Neutrophil (primary cell): Measurements from ENCODE around the gene GYS1.

Experiments
- H3K27ac ChIP-seq: fragments of 200-600 bp; sonication (generic); 2 replicates; pipeline ENCODE4 v1.5.1; 2016; ENCODE audit warnings: mild to moderate bottlenecking, moderate library complexity
- H3K27me3 ChIP-seq: fragments of 200-600 bp; sonication (generic); 2 replicates; pipeline ENCODE4 v1.6.0; 2016; ENCODE audit warnings: mild to moderate bottlenecking
- H3K36me3 ChIP-seq: fragments of 200-600 bp; sonication (generic); 2 replicates; pipeline ENCODE4 v1.5.1; 2017
- H3K4me1 ChIP-seq, 2 experiments: fragments of 200-600 bp in 1 of 2; sonication (generic) in 1 of 2; 1 replicate in 1 of 2; 2 replicates in 1 of 2; pipeline versions ENCODE4 v1.5.1 to v1.6.1; 2013 to 2016; ENCODE audit warnings: low read depth in 1 of 2, low read length in 1 of 2, mild to moderate bottlenecking in 1 of 2, moderate library complexity in 1 of 2; ENCODE audit not compliant: control insufficient read depth in 1 of 2, insufficient read depth in 1 of 2
- H3K4me3 ChIP-seq, 2 experiments: fragments of 200-600 bp in 1 of 2; sonication (generic) in 1 of 2; 1 replicate in 1 of 2; 2 replicates in 1 of 2; pipeline ENCODE4 v1.5.1; 2013 to 2016; ENCODE audit warnings: low read depth in 1 of 2, low read length in 1 of 2, mild to moderate bottlenecking in 1 of 2, moderate library complexity in 1 of 2
- H3K9me3 ChIP-seq: fragments of 200-600 bp; sonication (generic); 2 replicates; pipeline ENCODE4 v1.5.1; 2016
- CTCF ChIP-seq: fragments of 200-600 bp; sonication (generic); IDR thresholded peaks from 2 replicates; pipeline ENCODE4 v1.5.1; 2016; ENCODE audit warnings: antibody characterized with exemption

Gene GYS1

GRCh38 chr19:48950159-48950558, 43.0 kb downstream of the GYS1 start:
- Histone ChIP-seq H3K27me3 (no peaks in the 10 kb centered on the region), H3K36me3 (no peaks in the 10 kb centered on the region)

GRCh38 chr19:48947258-48947542, 45.9 kb downstream of the GYS1 start:
- TF ChIP-seq CTCF = no peak
- Histone ChIP-seq H3K36me3 (no peaks in the 10 kb centered on the region), H3K9me3 (no peaks in the 10 kb centered on the region), H3K27me3 (no peaks in the 10 kb centered on the region), H3K27ac (no peak overlapping the region), H3K4me3 (no peak overlapping the region), H3K4me1 (no peaks in the 10 kb centered on the region)

More at GRCh38 chr19:48950159-48950558, 43.0 kb downstream of the GYS1 start:
- no peak overlapping the region for H3K27ac ChIP-seq
- no peak overlapping the region for H3K4me3 ChIP-seq
- no peak for TF ChIP-seq CTCF
- no peaks in the 10 kb centered on the region for H3K9me3 ChIP-seq
- H3K4me1 ChIP-seq = peaks cover 8% of the 10 kb centered on the region in 2 experiments

GRCh38 chr19:48946463-48947257, 46.4 kb downstream of the GYS1 start:
- H3K4me1 ChIP-seq = no peaks in the 10 kb centered on the region
- H3K4me3 ChIP-seq = no peak overlapping the region
- H3K27me3 ChIP-seq = no peaks in the 10 kb centered on the region
- no peak for TF ChIP-seq CTCF
- H3K9me3 ChIP-seq = no peaks in the 10 kb centered on the region
- H3K27ac ChIP-seq = no peak overlapping the region
- no peaks in the 10 kb centered on the region for H3K36me3 ChIP-seq

GRCh38 chr19:48945817-48946216, 47.3 kb downstream of the GYS1 start:
- Histone ChIP-seq H3K36me3 (no peaks in the 10 kb centered on the region), H3K4me1 (no peaks in the 10 kb centered on the region), H3K27me3 (no peaks in the 10 kb centered on the region), H3K27ac (no peak overlapping the region), H3K9me3 (no peaks in the 10 kb centered on the region), H3K4me3 (no peak overlapping the region)
- no peak for TF ChIP-seq CTCF

- Histone ChIP-seq H3K4me3 (no peak overlapping the region), H3K27ac (no peak overlapping the region), H3K27me3 (no peaks in the 10 kb centered on the region), H3K36me3 (no peaks in the 10 kb centered on the region), H3K9me3 (no peaks in the 10 kb centered on the region), H3K4me1 (no peaks in the 10 kb centered on the region)
- no peak for TF ChIP-seq CTCF
Observed at GRCh38 chr19:48945415-48945814, 47.7 kb downstream of the GYS1 start.

- Histone ChIP-seq H3K4me1 (no peaks in the 10 kb centered on the region), H3K27me3 (no peaks in the 10 kb centered on the region), H3K9me3 (no peaks in the 10 kb centered on the region), H3K4me3 (no peak overlapping the region), H3K27ac (no peak overlapping the region), H3K36me3 (no peaks in the 10 kb centered on the region)
- no peak for TF ChIP-seq CTCF
Observed at GRCh38 chr19:48943081-48943480, 50.0 kb downstream of the GYS1 start.
